Loucy (cell line): ENCODE data around the gene PCNP.

ENCODE experiments used
- CTCF ChIP-seq: fragments of 200-600 bp; sonication (generic); conservative IDR thresholded peaks from 2 replicates; pipeline ENCODE4 v1.5.1; 2014; ENCODE audit warnings: mild to moderate bottlenecking, antibody characterized with exemption, low read length
- EZH2phosphoT487 ChIP-seq: fragments of 200-600 bp; IDR thresholded peaks from 2 replicates; pipeline ENCODE4 v1.6.1; 2018; ENCODE audit warnings: antibody characterized with exemption, mild to moderate bottlenecking, moderate library complexity, borderline replicate concordance

DNA sequence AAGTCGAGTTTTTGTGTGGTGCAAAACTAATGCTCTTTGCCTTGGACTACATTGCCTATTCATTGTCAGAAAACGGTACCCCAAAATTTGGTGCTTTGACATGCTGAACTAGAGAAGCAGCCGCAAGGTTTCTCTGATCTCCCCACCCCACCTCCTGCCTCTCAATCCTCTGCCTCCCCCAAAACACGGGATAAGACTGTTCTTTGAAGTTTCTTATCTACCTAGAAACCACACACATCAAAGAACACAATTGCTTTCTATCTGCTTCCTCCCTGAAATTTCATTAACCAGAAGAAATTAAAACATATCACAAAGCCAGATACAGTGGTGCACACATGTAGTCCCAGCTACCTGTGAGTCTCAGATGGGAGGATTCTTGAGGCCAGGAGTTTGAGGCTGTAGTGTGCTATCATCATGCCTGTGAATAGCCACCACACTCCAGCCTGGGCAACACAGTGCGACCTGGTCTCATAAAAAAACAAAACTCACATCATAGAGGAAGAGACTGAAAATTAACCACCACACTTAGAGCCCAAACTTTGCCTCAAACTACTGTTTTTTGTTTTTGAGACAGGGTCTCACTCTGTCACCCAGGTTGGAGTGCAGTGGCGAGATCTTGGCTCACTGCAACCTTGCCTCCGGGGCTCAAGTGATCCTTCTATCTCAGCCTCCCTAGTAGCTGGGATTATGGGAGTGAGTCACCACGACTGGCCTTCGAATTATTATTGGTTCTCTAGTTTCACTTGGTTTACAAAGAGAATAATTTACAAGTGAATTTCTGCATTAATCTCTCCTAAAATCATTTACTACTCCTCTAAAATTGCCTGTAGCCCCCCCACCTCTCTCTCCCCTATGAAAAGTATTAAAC is 2.7 kb upstream of the PCNP start:
- no peak for TF ChIP-seq CTCF
- TF ChIP-seq EZH2phosphoT487, result no peak
